Psoas muscle (tissue), 8 donors: ENCODE measurements around the gene C10orf95. TPM values are rescaled to one million over a fixed set of nuclear protein-coding genes. Genes with fewer than 3 reads are reported as not detected.

Experiments
- ATAC-seq, 4 donors: fragments of 200-7000 bp; cut with Tn5 transposase; one replicate each; pipeline ENCODE4 v1.9.1; 2020; ENCODE audit warnings: moderate library complexity in 3 of 4, mild to moderate bottlenecking in 2 of 4
- DNase-seq, 2 donors: peaks; one replicate each; pipeline ENCODE4 v3.0.0-alpha.2; 2020
- H3K27ac ChIP-seq: fragments of 200-600 bp; one replicate; pipeline ENCODE4 v1.8.0; 2022
- H3K27me3 ChIP-seq, 3 donors: fragments of 200-600 bp in 1 of 3; one replicate each; pipeline versions ENCODE4 v1.6.1 to v1.8.0; 2013 to 2022; ENCODE audit warnings: low read length in 2 of 3, mild to moderate bottlenecking in 2 of 3, moderate library complexity in 1 of 3; ENCODE audit not compliant: insufficient read depth in 3 of 3
- H3K36me3 ChIP-seq, 2 donors: fragments of 200-600 bp in 1 of 2; one replicate each; pipeline versions ENCODE4 v1.6.1 to v1.8.0; 2013 to 2022; ENCODE audit warnings: low read depth in 1 of 2, mild to moderate bottlenecking in 1 of 2, moderate library complexity in 1 of 2; ENCODE audit not compliant: insufficient read depth in 1 of 2
- H3K4me1 ChIP-seq: fragments of 200-600 bp; one replicate; pipeline ENCODE4 v1.8.0; 2022
- H3K4me3 ChIP-seq: fragments of 200-600 bp; one replicate; pipeline ENCODE4 v1.8.0; 2022; ENCODE audit warnings: mild to moderate bottlenecking
- H3K9me3 ChIP-seq: fragments of 200-600 bp; one replicate; pipeline ENCODE4 v1.8.0; 2022
- CTCF ChIP-seq: fragments of 200-600 bp; IDR thresholded peaks from one replicate; pipeline ENCODE4 v1.8.0; 2022; ENCODE audit warnings: antibody characterized with exemption
- WGBS, 3 donors: extraction: QIAGEN DNeasy Blood & Tissue Kit; methylation state at CpG; one replicate each; pipeline versions ENCODE4 v1.1.6 to v1.1.7; 2013; 5-methylcytosine and 5-hydroxymethylcytosine counted together
- intact Hi-C, 2 donors: fragments of 100-400 bp; cut with DNase I; formaldehyde crosslinking; loops; one replicate each; pipeline versions ENCODE4 v1.11.0 to v1.14.2; 2022
- polyA plus RNA-seq, 3 donors: library from polyadenylated mRNA; stranded (reverse); fragments of 200-250 nt; gene quantifications; one replicate each; pipeline ENCODE4 v1.2.3, GENCODE V29; 2013
- total RNA-seq, 4 donors: library from RNA; stranded (reverse); fragmentation: NEBNext Ultra II Directional in 2 of 4; extraction: Animal tissue kit (Norgen Biotek cat#: 25700) in 2 of 4; gene quantifications; one replicate each; pipeline versions ENCODE4 v1.2.1 to v1.2.4, GENCODE V29; 2021 to 2023
- donor health status: healthy with polysubstance abuse.
- donor health status: DM: no; HTN: no; CAD: no; lungs with moderate emphysema.
- donor health status: Bipolar disorder and iron deficiency.
- donor health status: healthy.
- donor health status: DM: yes; HTN: yes; CAD: no.
- donor health status: DM: no; HTN: no; CAD: no.
- donor health status: DM: no; HTN: no; CAD: no.
- donor health status: DM: yes; HTN: yes; CAD: no.

The C10orf95 gene
- total and polyA plus RNA-seq, 7 donors: 0.01 TPM; not detected in 6

- Histone ChIP-seq H3K4me3 (no peak overlapping the region), H3K9me3 (no peaks in the 10 kb centered on the region), H3K27me3 (no peaks in the 10 kb centered on the region), H3K27ac (no peak overlapping the region), H3K4me1 (peaks cover 10% of the 10 kb centered on the region), H3K36me3 (peaks cover 0 to 53% of the 10 kb centered on the region in 2 donors)
- TF ChIP-seq CTCF: no peak
- no peak for DNase-seq
- 78 to 86% (median 83%) methylated on average over 17 to 18 of the region's 18 CpGs for WGBS, 3 donors
- ATAC-seq: no peak
- intact Hi-C loops: loop anchor here in 1 of 2 donors (5.0 kb wide), 1 partner anchor 235 kb away; no protein-coding TSS in a partner anchor
These were observed 49.4 kb downstream of the C10orf95 start for GRCh38 chr10:102401735-102402511.

- DNase-seq (no peak), ATAC-seq (no peak)
- intact Hi-C loops: loop anchor here in 1 of 2 donors (5.0 kb wide), 1 partner anchor 234 kb away; no protein-coding TSS in a partner anchor
- 93 to 96% (median 94%) methylated on average over 6 to 8 of the region's 8 CpGs for WGBS, 3 donors
- Histone ChIP-seq H3K4me1 (peaks cover 16% of the 10 kb centered on the region), H3K4me3 (no peak overlapping the region), H3K27me3 (no peaks in the 10 kb centered on the region), H3K36me3 (peaks cover 0 to 59% of the 10 kb centered on the region in 2 donors), H3K9me3 (no peaks in the 10 kb centered on the region), H3K27ac (no peak overlapping the region)
- TF ChIP-seq CTCF: no peak
These were observed 50.0 kb downstream of the C10orf95 start for GRCh38 chr10:102401342-102401654.

- no peak for DNase-seq
- H3K27me3 ChIP-seq: no peaks in the 10 kb centered on the region
- intact Hi-C loops: loop anchor here in 1 of 2 donors (5.0 kb wide), 1 partner anchor 233 kb away; no protein-coding TSS in a partner anchor
- H3K9me3 ChIP-seq: no peaks in the 10 kb centered on the region
- WGBS, 3 donors: 88 to 92% (median 91%) methylated on average over 14 to 22 of the region's 22 CpGs
- ATAC-seq: no peak
- peaks cover 0 to 59% of the 10 kb centered on the region in 2 donors for H3K36me3 ChIP-seq
- no peak for TF ChIP-seq CTCF
- H3K4me1 ChIP-seq: peaks cover 19% of the 10 kb centered on the region
- H3K27ac ChIP-seq: no peak overlapping the region
- H3K4me3 ChIP-seq: no peak overlapping the region
These were observed 50.6 kb downstream of the C10orf95 start for GRCh38 chr10:102400598-102401341.

- Histone ChIP-seq H3K27me3 (no peaks in the 10 kb centered on the region), H3K36me3 (peaks cover 0 to 59% of the 10 kb centered on the region in 2 donors), H3K27ac (peak overlapping the region; percentile 86), H3K4me1 (peaks cover 19% of the 10 kb centered on the region), H3K9me3 (no peaks in the 10 kb centered on the region), H3K4me3 (peak overlapping the region; percentile 76)
- intact Hi-C loops: loop anchor here in 1 of 2 donors (5.0 kb wide), 1 partner anchor 233 kb away; no protein-coding TSS in a partner anchor
- TF ChIP-seq CTCF: no peak
- 82 to 87% (median 82%) methylated on average over 17 of the region's 17 CpGs for WGBS, 3 donors
- DNase-seq: no peak
- no peak for ATAC-seq
These were observed 51.3 kb downstream of the C10orf95 start for GRCh38 chr10:102400076-102400475.

Other genes starting within 250 kb of the C10orf95 start
- gene ELOVL3, start 225.2 kb downstream of the C10orf95 start, total RNA-seq: under 1 TPM in 3 of 4 donors, not detected in 1; 0.25 to 0.54 (median 0.26) TPM
- gene ELOVL3, start 225.2 kb downstream of the C10orf95 start, polyA plus RNA-seq: under 1 TPM; 0.17 to 0.32 (median 0.26) TPM
- 1 to 10 TPM; 6.9 to 9.7 (median 8.8) TPM for gene PITX3, start 210.0 kb downstream of the C10orf95 start, total RNA-seq
- 1 to 10 TPM; 2.0 to 7.6 (median 4.5) TPM for gene PITX3, start 210.0 kb downstream of the C10orf95 start, polyA plus RNA-seq
- 10 to 100 TPM; 40.8 to 47.1 (median 44.2) TPM for gene GBF1, start 206.0 kb downstream of the C10orf95 start, total RNA-seq
- 10 to 100 TPM; 14.1 to 32.0 (median 15.8) TPM for gene GBF1, start 206.0 kb downstream of the C10orf95 start, polyA plus RNA-seq
- 10 to 100 TPM; 11.3 to 86.0 (median 12.7) TPM for gene NFKB2, start 55.8 kb downstream of the C10orf95 start, total RNA-seq
- 10 to 100 TPM in 2 of 3 donors, 1 to 10 TPM in 1; 8.3 to 13.2 (median 10.9) TPM for gene NFKB2, start 55.8 kb downstream of the C10orf95 start, polyA plus RNA-seq
- gene PSD, start 32.8 kb downstream of the C10orf95 start, total RNA-seq: 1 to 10 TPM in 1 of 4 donors, under 1 TPM in 3; 0.15 to 1.7 (median 0.51) TPM
- gene PSD, start 32.8 kb downstream of the C10orf95 start, polyA plus RNA-seq: 1 to 10 TPM in 1 of 3 donors, under 1 TPM in 1, not detected in 1; 0.25 to 1.0 TPM
- gene FBXL15, start 30.7 kb downstream of the C10orf95 start, total RNA-seq: 10 to 100 TPM in 2 of 4 donors, 1 to 10 TPM in 2; 7.9 to 13.3 (median 9.5) TPM
- 10 to 100 TPM; 10.8 to 14.8 (median 13.0) TPM for gene FBXL15, start 30.7 kb downstream of the C10orf95 start, polyA plus RNA-seq
- 10 to 100 TPM; 53.3 to 81.9 (median 73.3) TPM for gene CUEDC2, start 19.0 kb downstream of the C10orf95 start, total RNA-seq
- 100 to 1,000 TPM in 1 of 3 donors, 10 to 100 TPM in 2; 56.3 to 103 (median 77.2) TPM for gene CUEDC2, start 19.0 kb downstream of the C10orf95 start, polyA plus RNA-seq
- gene ACTR1A, start 51.2 kb upstream of the C10orf95 start, total RNA-seq: 100 to 1,000 TPM; 119 to 188 (median 148) TPM
- 100 to 1,000 TPM in 2 of 3 donors, 10 to 100 TPM in 1; 76.2 to 181 (median 101) TPM for gene ACTR1A, start 51.2 kb upstream of the C10orf95 start, polyA plus RNA-seq
- 1 to 10 TPM; 4.8 to 6.8 (median 5.5) TPM for gene SUFU, start 52.4 kb upstream of the C10orf95 start, total RNA-seq
- 1 to 10 TPM; 2.1 to 6.3 (median 2.2) TPM for gene SUFU, start 52.4 kb upstream of the C10orf95 start, polyA plus RNA-seq
- gene TRIM8, start 192.9 kb upstream of the C10orf95 start, total RNA-seq: 100 to 1,000 TPM in 3 of 4 donors, 10 to 100 TPM in 1; 97.2 to 166 (median 111) TPM
- 10 to 100 TPM; 57.6 to 72.4 (median 72.3) TPM for gene TRIM8, start 192.9 kb upstream of the C10orf95 start, polyA plus RNA-seq